ENCODE data around the gene RPS10. TPM values are rescaled to one million over a fixed set of nuclear protein-coding genes. Genes with fewer than 3 reads are reported as not detected.
"Not testable (repeated sequence)": the region's sequence is repeated elsewhere in the genome, so short reads cannot be mapped to it uniquely, and the experiment has no call there.

RPS10 gene
- polyA plus RNA-seq, 3 donors: 645 to 2,603 (median 1,054) TPM

GRCh38 chr6:34412643-34413214, 13.1 kb downstream of the RPS10 start:
- H2AFZ ChIP-seq (ENCODE audit: insufficient read depth, low read depth, low read length, poor library complexity, severe bottlenecking): no peak overlapping the region
- H3K9me3 ChIP-seq (replicated peaks in 1 of 2; ENCODE audit: control insufficient read depth in 1 of 2, insufficient read depth in 1 of 2, low read length in 2 of 2): no peaks in the 10 kb centered on the region
- H3K36me3 ChIP-seq (replicated peaks in 1 of 2; ENCODE audit: control insufficient read depth in 1 of 2, insufficient read depth in 2 of 2, low read length in 2 of 2): peaks cover 17 to 33% of the 10 kb centered on the region in 2 donors
- H3K79me2 ChIP-seq (ENCODE audit: insufficient read depth, low read length): no peaks in the 10 kb centered on the region
- WGBS (ENCODE audit: insufficient coverage): 95% methylated on average over 3 of the region's 5 CpGs
- intact Hi-C loops (cut with micrococcal nuclease): loop anchor here in 1 of 2 donors (5.0 to 10.0 kb wide), 2 partner anchors 215 to 248 kb away; no protein-coding TSS in a partner anchor
- no peaks in the 10 kb centered on the region for H3K27me3 Mint-ChIP-seq (ENCODE audit: low read depth in 3 of 3)
- peak overlapping the region in 3 of 7 donors; percentile 0 to 27 (median 3) for H3K27ac Mint-ChIP-seq
- no peak overlapping the region for H3K27ac ChIP-seq (ENCODE audit: low read depth in 1 of 2, low read length in 2 of 2)
- H3K36me3 Mint-ChIP-seq: peaks cover 36 to 37% of the 10 kb centered on the region in 2 donors
- H3K27me3 ChIP-seq (ENCODE audit: control insufficient read depth in 2 of 2, insufficient read depth in 2 of 2, low read length in 2 of 2): no peaks in the 10 kb centered on the region
- TF ChIP-seq, protein P1, sequence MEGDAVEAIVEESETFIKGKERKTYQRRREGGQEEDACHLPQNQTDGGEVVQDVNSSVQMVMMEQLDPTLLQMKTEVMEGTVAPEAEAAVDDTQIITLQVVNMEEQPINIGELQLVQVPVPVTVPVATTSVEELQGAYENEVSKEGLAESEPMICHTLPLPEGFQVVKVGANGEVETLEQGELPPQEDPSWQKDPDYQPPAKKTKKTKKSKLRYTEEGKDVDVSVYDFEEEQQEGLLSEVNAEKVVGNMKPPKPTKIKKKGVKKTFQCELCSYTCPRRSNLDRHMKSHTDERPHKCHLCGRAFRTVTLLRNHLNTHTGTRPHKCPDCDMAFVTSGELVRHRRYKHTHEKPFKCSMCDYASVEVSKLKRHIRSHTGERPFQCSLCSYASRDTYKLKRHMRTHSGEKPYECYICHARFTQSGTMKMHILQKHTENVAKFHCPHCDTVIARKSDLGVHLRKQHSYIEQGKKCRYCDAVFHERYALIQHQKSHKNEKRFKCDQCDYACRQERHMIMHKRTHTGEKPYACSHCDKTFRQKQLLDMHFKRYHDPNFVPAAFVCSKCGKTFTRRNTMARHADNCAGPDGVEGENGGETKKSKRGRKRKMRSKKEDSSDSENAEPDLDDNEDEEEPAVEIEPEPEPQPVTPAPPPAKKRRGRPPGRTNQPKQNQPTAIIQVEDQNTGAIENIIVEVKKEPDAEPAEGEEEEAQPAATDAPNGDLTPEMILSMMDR (IDR thresholded peaks at IDR 0.05): no peak
- peaks cover 0 to 2% (median 0%) of the 10 kb centered on the region in 7 donors for H3K9me3 Mint-ChIP-seq
- DNase-seq: no peak
- peaks cover 7% of the 10 kb centered on the region for H3K4me1 Mint-ChIP-seq
- peaks cover 21% of the 10 kb centered on the region for H4K20me1 ChIP-seq (ENCODE audit: insufficient read depth, low read length)
- H3K4me2 ChIP-seq (replicated peaks; ENCODE audit: extremely low read depth, low read length, poor library complexity, severe bottlenecking): no peak overlapping the region
- H3K9ac ChIP-seq (ENCODE audit: insufficient read depth, low read length, poor library complexity, severe bottlenecking): no peak overlapping the region
- peaks cover 0 to 4% of the 10 kb centered on the region in 2 donors for H3K4me1 ChIP-seq (ENCODE audit: control insufficient read depth in 1 of 2, insufficient read depth in 2 of 2, low read length in 2 of 2)
- H3K4me3 Mint-ChIP-seq: no peak overlapping the region
- H3K4me3 ChIP-seq (replicated peaks in 1 of 3; ENCODE audit: low read depth in 2 of 3, low read length in 3 of 3): no peak overlapping the region

- Mint-ChIP-seq H3K4me1 (peaks cover 7% of the 10 kb centered on the region), H3K36me3 (peaks cover 29 to 30% of the 10 kb centered on the region in 2 donors), H3K9me3 (peaks cover 0 to 2% (median 0%) of the 10 kb centered on the region in 7 donors), H3K4me3 (no peak overlapping the region), H3K27me3 (ENCODE audit: low read depth in 3 of 3) (no peaks in the 10 kb centered on the region), H3K27ac (no peak overlapping the region)
- Histone ChIP-seq H2AFZ (ENCODE audit: insufficient read depth, low read depth, low read length, poor library complexity, severe bottlenecking) (no peak overlapping the region), H3K36me3 (replicated peaks in 1 of 2; ENCODE audit: control insufficient read depth in 1 of 2, insufficient read depth in 2 of 2, low read length in 2 of 2) (peaks cover 10 to 26% of the 10 kb centered on the region in 2 donors), H3K4me2 (replicated peaks; ENCODE audit: extremely low read depth, low read length, poor library complexity, severe bottlenecking) (no peak overlapping the region), H3K79me2 (ENCODE audit: insufficient read depth, low read length) (no peaks in the 10 kb centered on the region), H3K9me3 (replicated peaks in 1 of 2; ENCODE audit: control insufficient read depth in 1 of 2, insufficient read depth in 1 of 2, low read length in 2 of 2) (no peaks in the 10 kb centered on the region), H3K4me3 (replicated peaks in 1 of 3; ENCODE audit: low read depth in 2 of 3, low read length in 3 of 3) (no peak overlapping the region), H3K4me1 (ENCODE audit: control insufficient read depth in 1 of 2, insufficient read depth in 2 of 2, low read length in 2 of 2) (peaks cover 0 to 4% of the 10 kb centered on the region in 2 donors), H3K9ac (ENCODE audit: insufficient read depth, low read length, poor library complexity, severe bottlenecking) (no peak overlapping the region), H3K27me3 (ENCODE audit: control insufficient read depth in 2 of 2, insufficient read depth in 2 of 2, low read length in 2 of 2) (no peaks in the 10 kb centered on the region), H4K20me1 (ENCODE audit: insufficient read depth, low read length) (peaks cover 14% of the 10 kb centered on the region), H3K27ac (ENCODE audit: low read depth in 1 of 2, low read length in 2 of 2) (no peak overlapping the region)
- 100% methylated on average over 3 of the region's 5 CpGs for WGBS (ENCODE audit: insufficient coverage)
- intact Hi-C loops (cut with micrococcal nuclease): loop anchor here in 1 of 2 donors (5.0 to 10.0 kb wide), 2 partner anchors 215 to 247 kb away; no protein-coding TSS in a partner anchor
- TF ChIP-seq, protein P1 (IDR thresholded peaks at IDR 0.05): no peak
- no peak for DNase-seq
Observed at GRCh38 chr6:34412016-34412415, 13.9 kb downstream of the RPS10 start.

DNA sequence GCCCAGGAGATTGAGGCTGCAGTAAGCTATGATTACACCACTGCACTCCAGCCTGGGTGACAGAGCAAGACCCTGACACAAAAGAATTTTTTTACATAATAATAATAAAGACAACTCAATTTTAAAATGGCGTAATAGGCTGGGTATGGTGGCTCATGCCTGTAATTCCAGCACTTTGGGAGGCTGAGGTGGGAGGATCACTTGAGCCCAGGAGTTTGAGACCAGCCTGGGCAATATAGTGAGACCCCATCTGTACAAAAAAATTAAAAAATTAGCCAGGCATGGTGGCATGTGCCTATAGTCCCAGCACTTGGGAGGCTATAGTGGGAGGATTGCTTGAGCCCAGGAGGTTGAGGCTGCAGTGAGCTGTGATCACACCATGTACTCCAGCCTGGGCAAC, 18.0 kb downstream of the RPS10 start:
- intact Hi-C loops (cut with micrococcal nuclease); H2AFZ ChIP-seq (ENCODE audit: insufficient read depth, low read depth, low read length, poor library complexity, severe bottlenecking); DNase-seq; H3K9me3 ChIP-seq (replicated peaks in 1 of 2; ENCODE audit: control insufficient read depth in 1 of 2, insufficient read depth in 1 of 2, low read length in 2 of 2); H3K4me1 ChIP-seq (ENCODE audit: control insufficient read depth in 1 of 2, insufficient read depth in 2 of 2, low read length in 2 of 2); H3K4me3 ChIP-seq (replicated peaks in 1 of 3; ENCODE audit: low read depth in 2 of 3, low read length in 3 of 3); H3K4me2 ChIP-seq (replicated peaks; ENCODE audit: extremely low read depth, low read length, poor library complexity, severe bottlenecking); H3K27ac Mint-ChIP-seq; H3K4me3 Mint-ChIP-seq; H3K9ac ChIP-seq (ENCODE audit: insufficient read depth, low read length, poor library complexity, severe bottlenecking); H3K27me3 ChIP-seq (ENCODE audit: control insufficient read depth in 2 of 2, insufficient read depth in 2 of 2, low read length in 2 of 2); H3K27me3 Mint-ChIP-seq (ENCODE audit: low read depth in 3 of 3); H3K27ac ChIP-seq (ENCODE audit: low read depth in 1 of 2, low read length in 2 of 2); H3K9me3 Mint-ChIP-seq; H3K4me1 Mint-ChIP-seq; H4K20me1 ChIP-seq (ENCODE audit: insufficient read depth, low read length); H3K79me2 ChIP-seq (ENCODE audit: insufficient read depth, low read length): not testable (repeated sequence)
- H3K36me3 Mint-ChIP-seq: peaks cover 14 to 16% of the 10 kb centered on the region in 2 donors
- no CpG with 5 or more reads among the region's 1 CpG for WGBS (ENCODE audit: insufficient coverage)
- H3K36me3 ChIP-seq (replicated peaks in 1 of 2; ENCODE audit: control insufficient read depth in 1 of 2, insufficient read depth in 2 of 2, low read length in 2 of 2): peaks cover 0 to 11% of the 10 kb centered on the region in 2 donors

Data from CD14-positive monocyte (primary cell).